22Rv1 (cell line): ENCODE measurements around the gene WDR17.

Source experiments
- H3K27ac ChIP-seq: fragments of 450-650 bp; 2 replicates; pipeline ENCODE4 v1.5.1; 2017
- ZFX ChIP-seq: fragments of 450-650 bp; IDR thresholded peaks from 2 replicates; pipeline ENCODE4 v1.6.1; 2017; ENCODE audit warnings: antibody characterized with exemption, borderline replicate concordance
- TF ChIP-seq, protein P1 (sequence below): fragments of 450-650 bp; IDR thresholded peaks from 2 replicates; pipeline ENCODE4 v1.5.1; 2017; ENCODE audit warnings: mild to moderate bottlenecking

The WDR17 gene

DNA sequence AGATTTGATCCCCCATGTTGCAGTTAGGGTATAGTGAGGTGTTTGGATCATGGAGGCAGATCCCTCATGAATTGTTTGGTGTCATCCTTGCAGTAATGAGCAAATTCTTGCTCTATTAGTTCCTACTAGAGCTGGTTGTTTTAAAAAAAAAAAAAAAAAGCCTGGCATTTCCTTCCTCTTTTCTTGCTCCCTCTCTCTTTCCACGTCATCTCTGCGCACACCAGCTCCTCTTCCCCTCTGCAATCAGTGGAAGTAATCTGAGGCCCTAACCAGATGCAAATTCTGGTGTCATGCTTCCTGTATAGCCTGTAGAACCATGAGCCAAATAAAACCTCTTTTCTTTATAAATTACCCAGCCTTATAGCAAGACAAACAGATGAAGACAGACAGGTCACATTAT, 24.5 kb downstream of the WDR17 start:
- TF ChIP-seq, protein P1, sequence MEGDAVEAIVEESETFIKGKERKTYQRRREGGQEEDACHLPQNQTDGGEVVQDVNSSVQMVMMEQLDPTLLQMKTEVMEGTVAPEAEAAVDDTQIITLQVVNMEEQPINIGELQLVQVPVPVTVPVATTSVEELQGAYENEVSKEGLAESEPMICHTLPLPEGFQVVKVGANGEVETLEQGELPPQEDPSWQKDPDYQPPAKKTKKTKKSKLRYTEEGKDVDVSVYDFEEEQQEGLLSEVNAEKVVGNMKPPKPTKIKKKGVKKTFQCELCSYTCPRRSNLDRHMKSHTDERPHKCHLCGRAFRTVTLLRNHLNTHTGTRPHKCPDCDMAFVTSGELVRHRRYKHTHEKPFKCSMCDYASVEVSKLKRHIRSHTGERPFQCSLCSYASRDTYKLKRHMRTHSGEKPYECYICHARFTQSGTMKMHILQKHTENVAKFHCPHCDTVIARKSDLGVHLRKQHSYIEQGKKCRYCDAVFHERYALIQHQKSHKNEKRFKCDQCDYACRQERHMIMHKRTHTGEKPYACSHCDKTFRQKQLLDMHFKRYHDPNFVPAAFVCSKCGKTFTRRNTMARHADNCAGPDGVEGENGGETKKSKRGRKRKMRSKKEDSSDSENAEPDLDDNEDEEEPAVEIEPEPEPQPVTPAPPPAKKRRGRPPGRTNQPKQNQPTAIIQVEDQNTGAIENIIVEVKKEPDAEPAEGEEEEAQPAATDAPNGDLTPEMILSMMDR = no peak
- no peak for TF ChIP-seq ZFX
- H3K27ac ChIP-seq = no peak overlapping the region

DNA sequence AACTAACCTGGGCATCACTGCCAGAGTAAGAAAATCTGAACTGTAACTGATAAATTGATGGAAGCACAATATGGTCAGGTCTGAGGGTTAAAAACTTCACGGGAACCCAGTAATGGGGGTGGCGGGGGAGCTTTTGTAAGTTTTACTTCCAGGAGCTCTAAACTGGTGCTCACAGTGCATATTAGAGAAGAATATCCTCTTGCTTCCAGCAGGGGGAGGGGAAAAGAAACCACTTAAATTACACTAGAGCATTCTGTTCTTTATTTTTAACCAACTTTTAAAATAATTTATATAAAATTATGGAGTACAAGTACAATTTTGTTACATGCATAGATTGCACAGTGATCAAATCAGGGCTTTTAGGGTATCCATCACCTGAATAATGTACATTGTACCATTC, 33.7 kb downstream of the WDR17 start:
- H3K27ac ChIP-seq = no peak overlapping the region
- TF ChIP-seq ZFX = no peak
- TF ChIP-seq, protein P1 = no peak

DNA sequence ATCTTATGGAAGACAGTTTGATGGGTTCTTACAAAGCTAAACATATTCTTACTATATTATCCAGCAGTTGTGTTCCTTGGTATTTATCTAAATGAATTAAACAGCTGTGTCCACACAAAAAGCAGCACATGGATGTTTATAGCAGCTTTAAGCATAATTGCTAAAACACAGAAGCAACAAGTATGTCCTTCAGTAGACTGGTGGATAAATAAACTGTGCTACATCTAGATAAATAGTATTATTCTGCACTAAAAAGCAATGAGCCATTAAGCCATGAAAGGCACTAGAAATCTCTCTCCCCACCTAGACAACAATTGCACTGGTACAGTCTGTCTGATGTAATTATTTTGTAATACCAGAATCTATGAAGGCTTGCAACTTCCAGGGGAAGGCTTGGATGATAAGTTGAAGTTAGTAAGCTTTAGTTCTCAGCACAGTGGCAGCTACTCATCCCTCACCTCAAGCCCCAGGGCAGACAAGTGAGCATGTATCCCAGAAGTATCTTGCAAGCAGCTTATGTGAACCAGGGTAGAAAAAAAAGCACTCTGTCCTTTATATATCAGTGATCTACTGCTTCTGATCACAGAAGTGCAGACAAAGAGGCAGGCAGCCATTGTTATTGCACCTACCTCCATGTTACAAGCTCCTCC, 36.9 kb downstream of the WDR17 start:
- no peak for TF ChIP-seq ZFX
- TF ChIP-seq, protein P1 = no peak
- H3K27ac ChIP-seq = no peak overlapping the region

DNA sequence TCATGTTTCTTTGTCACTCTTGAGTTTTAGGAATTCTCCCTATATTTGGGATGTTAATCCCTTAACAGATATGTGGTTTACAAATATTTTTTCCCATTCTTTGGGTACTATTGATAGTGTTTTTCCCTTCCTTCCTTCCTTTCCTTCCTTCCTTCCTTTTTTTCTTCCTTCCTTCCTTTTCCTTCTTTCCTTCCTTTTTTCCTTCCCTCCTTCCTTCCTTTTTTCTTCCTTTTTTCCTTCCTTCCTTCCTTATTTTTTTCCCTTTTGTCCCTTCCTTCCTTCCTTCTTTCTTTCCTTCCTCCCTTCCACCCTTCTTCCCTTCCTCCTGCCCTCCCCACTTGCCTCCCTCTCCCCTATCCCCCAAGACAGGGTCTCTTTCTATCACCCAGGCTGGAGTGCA, 42.1 kb downstream of the WDR17 start:
- H3K27ac ChIP-seq = no peak overlapping the region
- TF ChIP-seq, protein P1 = no peak
- TF ChIP-seq ZFX = no peak

DNA sequence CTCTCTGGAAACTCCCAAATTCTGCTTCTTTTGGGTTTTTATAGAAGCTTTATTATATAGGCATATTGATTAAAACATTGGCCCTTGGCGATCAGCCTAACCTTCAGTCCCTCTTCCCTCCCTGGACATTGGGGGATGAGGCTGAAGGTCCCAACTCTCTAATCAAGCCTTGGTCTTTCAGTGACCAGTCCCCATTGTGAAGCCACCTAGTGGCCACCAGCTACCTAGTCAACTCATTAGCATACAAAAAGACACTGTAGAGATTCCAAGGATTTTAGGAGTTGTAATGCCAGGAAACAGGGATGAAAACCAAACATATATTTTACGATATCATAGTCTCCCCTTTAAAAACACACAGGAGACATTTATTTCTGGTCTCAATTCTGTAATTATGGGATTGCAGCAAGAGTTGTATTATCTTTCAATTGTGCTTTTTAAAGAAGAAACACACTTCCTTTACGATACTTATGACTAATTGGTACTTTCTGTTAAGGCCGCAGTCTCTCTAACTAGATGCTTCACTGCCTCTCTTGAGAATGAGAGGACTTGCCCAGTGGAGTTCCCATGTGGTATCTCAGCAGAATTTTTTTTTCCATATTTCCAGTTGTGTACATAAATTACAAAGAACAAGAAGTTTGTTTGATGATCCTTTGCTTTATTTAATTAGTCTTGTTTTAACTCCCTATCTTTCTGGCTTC, 58.2 kb downstream of the WDR17 start:
- H3K27ac ChIP-seq = peak overlapping the region; percentile 9
- TF ChIP-seq, protein P1 = peak; percentile 88
- no peak for TF ChIP-seq ZFX

DNA sequence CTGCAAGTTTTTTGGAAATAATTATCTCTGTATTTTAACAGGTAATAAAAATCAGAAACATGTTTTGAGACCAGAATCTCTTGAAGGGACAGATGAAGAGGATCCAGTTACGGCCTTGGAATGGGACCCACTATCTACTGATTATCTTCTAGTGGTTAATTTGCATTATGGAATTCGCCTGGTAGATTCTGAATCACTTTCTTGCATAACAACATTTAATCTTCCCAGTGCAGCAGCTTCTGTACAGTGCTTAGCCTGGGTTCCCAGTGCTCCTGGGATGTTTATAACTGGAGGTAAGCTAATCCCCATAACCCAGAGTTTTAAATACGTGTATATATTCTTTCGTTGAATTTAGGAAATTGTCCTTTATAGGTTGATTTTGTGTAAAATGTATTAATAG, 59.4 kb downstream of the WDR17 start:
- no peak for TF ChIP-seq ZFX
- TF ChIP-seq, protein P1 = no peak
- no peak overlapping the region for H3K27ac ChIP-seq

DNA sequence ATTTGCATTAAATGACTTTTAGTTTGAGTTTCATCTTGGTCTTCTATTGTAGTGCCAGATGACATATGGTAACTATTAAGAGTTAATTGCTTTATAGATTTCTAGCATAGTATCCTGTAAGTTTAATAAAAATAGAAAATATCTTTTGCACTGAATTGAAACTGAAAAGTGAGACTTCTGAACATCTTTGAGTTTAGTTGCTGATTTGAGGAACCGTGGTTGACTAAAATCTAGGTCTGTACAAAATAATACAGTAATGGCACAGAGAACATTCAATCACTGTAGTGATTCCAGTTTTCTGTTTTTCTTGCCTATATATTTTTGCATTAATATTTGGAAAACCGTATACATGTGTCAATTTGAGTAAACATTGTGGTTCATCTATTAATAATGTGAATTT, 69.0 kb downstream of the WDR17 start:
- no peak overlapping the region for H3K27ac ChIP-seq
- TF ChIP-seq, protein P1 = no peak
- no peak for TF ChIP-seq ZFX
